Large intestine (tissue), 3 donors: ENCODE data around the gene CLEC20A. TPM values are rescaled to one million over a fixed set of nuclear protein-coding genes. Genes with fewer than 3 reads are reported as not detected.
A peak's percentile ranks its signal among the peaks of the same experiment; 100 is the strongest.

ENCODE experiments used
- DNase-seq, 2 donors: peaks; one replicate each; pipeline versions ENCODE4 v3.0.0 to v3.0.0-alpha.2; 2013
- H3K27ac ChIP-seq: one replicate; pipeline ENCODE4 v1.5.1; 2013; ENCODE audit warnings: low read length
- H3K27me3 ChIP-seq: 2 replicates; pipeline ENCODE4 v1.6.1; 2013; ENCODE audit warnings: low read length; ENCODE audit not compliant: control insufficient read depth, insufficient read depth
- H3K36me3 ChIP-seq: 2 replicates; pipeline ENCODE4 v1.6.1; 2013; ENCODE audit warnings: low read length; ENCODE audit not compliant: control insufficient read depth, insufficient read depth
- H3K4me1 ChIP-seq: one replicate; pipeline ENCODE4 v1.6.1; 2013; ENCODE audit warnings: low read length; ENCODE audit not compliant: control insufficient read depth, insufficient read depth
- H3K4me3 ChIP-seq: one replicate; pipeline ENCODE4 v1.5.1; 2013; ENCODE audit warnings: low read length
- H3K9me3 ChIP-seq: one replicate; pipeline ENCODE4 v1.6.1; 2013; ENCODE audit warnings: mild to moderate bottlenecking, low read depth, low read length, moderate library complexity; ENCODE audit not compliant: control insufficient read depth
- WGBS: methylation state at CpG from one replicate; pipeline ENCODE4 v1.1.5; 2013; ENCODE audit warnings: low lambda C conversion rate; ENCODE audit not compliant: insufficient coverage; 5-methylcytosine and 5-hydroxymethylcytosine counted together
- polyA plus RNA-seq: library from polyadenylated mRNA; unstranded; fragments of 120-200 nt; gene quantifications from one replicate; pipeline ENCODE4 v1.2.1, GENCODE V29; 2013

Gene CLEC20A
- polyA plus RNA-seq, 1 donor, result 0.09 TPM

GRCh38 chr1:178492341-178492740 is 4.4 kb downstream of the CLEC20A start:
- DNase-seq, result no peak
- no peak overlapping the region for H3K27ac ChIP-seq
- H3K9me3 ChIP-seq, result no peaks in the 10 kb centered on the region
- H3K4me3 ChIP-seq, result no peak overlapping the region
- H3K36me3 ChIP-seq, result no peaks in the 10 kb centered on the region
- no peaks in the 10 kb centered on the region for H3K27me3 ChIP-seq
- 80% methylated on average over 1 of the region's 11 CpGs for WGBS
- no peaks in the 10 kb centered on the region for H3K4me1 ChIP-seq

DNA sequence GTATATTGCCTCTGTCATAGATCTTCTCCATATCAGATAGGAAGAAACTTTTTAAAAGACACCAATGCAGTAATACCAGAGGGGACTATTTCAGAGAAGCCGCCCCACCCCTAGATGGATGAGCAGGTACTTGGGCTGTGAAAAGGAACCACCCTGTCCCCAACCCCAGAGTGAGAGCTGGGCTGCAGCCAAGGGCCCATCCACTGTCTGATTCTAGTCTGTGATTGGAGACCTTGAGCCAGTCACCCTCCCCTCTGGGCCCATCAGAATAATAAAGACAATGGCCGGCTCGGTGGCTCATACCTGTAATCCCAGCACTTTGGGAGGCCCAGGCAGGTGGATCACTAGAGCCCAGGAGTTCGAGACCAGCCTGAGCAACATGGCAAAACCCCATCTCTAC is 5.0 kb downstream of the CLEC20A start:
- H3K4me1 ChIP-seq, result no peaks in the 10 kb centered on the region

GRCh38 chr1:178490967-178491366 is 5.8 kb downstream of the CLEC20A start:
- H3K4me3 ChIP-seq, result no peak overlapping the region
- no peak for DNase-seq
- H3K27me3 ChIP-seq, result no peaks in the 10 kb centered on the region
- H3K9me3 ChIP-seq, result no peaks in the 10 kb centered on the region
- no peaks in the 10 kb centered on the region for H3K36me3 ChIP-seq
- WGBS, result no CpG with 5 or more reads among the region's 9 CpGs
- H3K27ac ChIP-seq, result no peak overlapping the region
- no peaks in the 10 kb centered on the region for H3K4me1 ChIP-seq

More for the DNA sequence above, 5.0 kb downstream of the CLEC20A start:
- H3K9me3 ChIP-seq, result no peaks in the 10 kb centered on the region
- H3K27ac ChIP-seq, result no peak overlapping the region
- no peak for DNase-seq
- H3K27me3 ChIP-seq, result no peaks in the 10 kb centered on the region
- H3K4me3 ChIP-seq, result no peak overlapping the region
- no peaks in the 10 kb centered on the region for H3K36me3 ChIP-seq
- WGBS, result no CpG with 5 or more reads among the region's 4 CpGs

- Histone ChIP-seq H3K27ac (no peak overlapping the region), H3K4me1 (no peaks in the 10 kb centered on the region), H3K36me3 (no peaks in the 10 kb centered on the region), H3K9me3 (no peaks in the 10 kb centered on the region), H3K27me3 (no peaks in the 10 kb centered on the region), H3K4me3 (no peak overlapping the region)
- DNase-seq, result no peak
- WGBS, result no CpG with 5 or more reads among the region's 8 CpGs
Observed at GRCh38 chr1:178490136-178490535, 6.6 kb downstream of the CLEC20A start.

DNA sequence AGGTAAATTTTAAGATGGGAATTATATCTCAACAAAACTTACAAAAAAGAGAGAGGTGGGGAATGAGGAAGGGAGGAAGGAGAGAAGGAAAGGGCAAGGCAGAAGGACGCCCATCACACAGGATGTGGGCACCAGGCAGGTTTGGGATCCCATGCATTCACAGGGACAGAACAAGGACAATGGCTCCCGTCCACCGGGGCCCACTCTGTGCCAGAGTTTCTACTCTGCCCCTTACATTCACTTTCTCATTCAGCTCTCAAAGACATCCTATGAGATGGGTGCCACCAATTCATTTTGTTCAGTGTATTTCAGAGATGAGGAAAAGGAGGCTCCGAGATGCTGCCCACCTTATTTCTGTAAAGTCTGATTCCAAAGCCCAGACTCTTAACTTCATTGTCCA is 7.4 kb downstream of the CLEC20A start:
- Histone ChIP-seq H3K27me3 (no peaks in the 10 kb centered on the region), H3K36me3 (no peaks in the 10 kb centered on the region), H3K4me1 (no peaks in the 10 kb centered on the region), H3K4me3 (no peak overlapping the region), H3K27ac (no peak overlapping the region), H3K9me3 (no peaks in the 10 kb centered on the region)
- WGBS, result no CpG with 5 or more reads among the region's 4 CpGs
- DNase-seq, result no peak

DNA sequence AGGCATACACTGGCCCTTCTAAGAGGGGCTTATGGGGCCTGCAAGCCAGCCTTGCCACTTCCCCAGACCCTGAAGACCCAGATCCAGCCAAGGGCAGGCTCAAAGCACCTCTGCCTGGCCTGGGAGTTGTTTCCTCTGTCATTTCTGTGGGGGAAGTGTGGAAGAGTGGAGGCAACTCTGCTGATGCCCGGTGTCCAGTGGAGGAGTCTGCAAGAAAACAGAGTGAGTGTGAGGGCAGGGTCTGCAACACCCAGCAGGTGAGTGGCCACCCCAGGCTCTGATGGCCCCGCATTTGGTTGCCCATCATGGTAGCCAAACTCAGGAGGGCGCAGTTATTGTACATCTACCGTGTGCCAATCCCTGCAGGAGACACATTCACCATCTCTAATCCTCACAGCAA is 8.4 kb downstream of the CLEC20A start:
- no CpG with 5 or more reads among the region's 4 CpGs for WGBS
- Histone ChIP-seq H3K36me3 (no peaks in the 10 kb centered on the region), H3K4me1 (no peaks in the 10 kb centered on the region), H3K27me3 (no peaks in the 10 kb centered on the region), H3K27ac (no peak overlapping the region), H3K9me3 (no peaks in the 10 kb centered on the region), H3K4me3 (no peak overlapping the region)
- no peak for DNase-seq

DNA sequence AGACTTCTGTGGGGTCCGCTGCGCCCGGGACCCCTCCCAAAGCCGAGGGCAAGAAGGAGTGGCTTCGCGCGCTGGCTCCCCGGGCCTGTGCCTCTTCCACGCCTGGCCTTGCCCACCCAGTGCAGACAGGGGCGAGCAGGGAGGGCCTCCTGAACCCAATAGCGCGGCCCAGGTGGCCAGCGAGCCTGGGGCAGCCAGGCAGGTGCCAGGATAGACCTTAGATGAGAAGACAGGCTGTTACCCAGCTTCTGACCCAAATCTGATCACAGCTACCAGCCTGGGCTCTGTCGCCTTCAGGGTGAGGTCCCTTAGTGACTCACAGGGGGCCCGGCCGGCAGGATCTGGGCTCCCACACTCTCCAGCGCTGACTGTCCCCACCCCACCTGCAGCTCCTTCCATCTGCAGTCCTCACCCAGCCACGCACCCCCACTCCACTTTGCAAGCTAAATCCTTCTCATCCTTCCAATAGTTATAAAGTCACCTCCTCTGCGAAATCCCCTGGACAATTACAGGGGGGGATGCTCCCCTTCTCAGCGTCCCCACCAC is 9.6 kb downstream of the CLEC20A start:
- WGBS, result no CpG with 5 or more reads among the region's 20 CpGs
- peak in 1 of 2 donors; percentile 21 for DNase-seq
- Histone ChIP-seq H3K27me3 (no peaks in the 10 kb centered on the region), H3K27ac (no peak overlapping the region), H3K9me3 (no peaks in the 10 kb centered on the region), H3K4me1 (no peaks in the 10 kb centered on the region), H3K36me3 (no peaks in the 10 kb centered on the region), H3K4me3 (peak overlapping the region; percentile 42)

GRCh38 chr1:178486100-178487069 is 10.4 kb downstream of the CLEC20A start:
- Histone ChIP-seq H3K4me3 (peak overlapping the region; percentile 42), H3K27me3 (no peaks in the 10 kb centered on the region), H3K36me3 (no peaks in the 10 kb centered on the region), H3K9me3 (no peaks in the 10 kb centered on the region), H3K27ac (no peak overlapping the region), H3K4me1 (no peaks in the 10 kb centered on the region)
- DNase-seq, result peak in 1 of 2 donors; percentile 24
- WGBS, result no CpG with 5 or more reads among the region's 54 CpGs

- DNase-seq, result no peak
- Histone ChIP-seq H3K9me3 (no peaks in the 10 kb centered on the region), H3K27me3 (no peaks in the 10 kb centered on the region), H3K36me3 (no peaks in the 10 kb centered on the region), H3K4me3 (no peak overlapping the region), H3K4me1 (no peaks in the 10 kb centered on the region), H3K27ac (no peak overlapping the region)
- 0% methylated on average over 1 of the region's 3 CpGs for WGBS
Observed at GRCh38 chr1:178485541-178485981, 11.2 kb downstream of the CLEC20A start.

DNA sequence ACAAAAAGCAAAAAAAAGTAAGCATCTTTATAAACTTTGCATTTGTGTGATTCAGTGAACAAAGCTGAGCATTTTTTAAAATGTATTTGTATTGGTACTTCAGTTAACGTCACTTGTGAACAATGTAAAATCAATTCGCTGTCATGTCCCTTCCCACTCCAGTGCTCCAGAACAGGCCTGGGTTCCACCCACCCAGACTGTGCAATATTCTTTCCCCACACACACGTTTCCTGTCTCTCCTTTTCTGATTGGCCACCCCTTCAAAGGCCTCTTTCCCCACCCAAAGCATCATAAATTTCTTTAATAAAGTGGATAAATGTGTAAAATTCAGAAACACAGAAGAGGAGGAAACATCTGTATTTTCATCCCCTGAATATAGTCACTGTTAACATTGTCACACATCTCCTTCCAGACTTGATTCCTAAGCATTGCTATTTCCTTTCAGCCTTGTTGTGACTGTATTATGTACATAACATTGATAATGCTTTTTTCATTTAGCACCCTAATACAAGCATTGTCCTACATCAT is 12.0 kb downstream of the CLEC20A start:
- H3K27ac ChIP-seq, result no peak overlapping the region

More for the DNA sequence above, 12.0 kb downstream of the CLEC20A start:
- WGBS, result 100% methylated on average over 1 of the region's 3 CpGs
- no peak for DNase-seq
- no peak overlapping the region for H3K4me3 ChIP-seq
- no peaks in the 10 kb centered on the region for H3K27me3 ChIP-seq
- H3K4me1 ChIP-seq, result no peaks in the 10 kb centered on the region
- peaks cover 2% of the 10 kb centered on the region for H3K36me3 ChIP-seq
- no peaks in the 10 kb centered on the region for H3K9me3 ChIP-seq
